Measurements from ENCODE around the gene LMBR1L.
"Not testable (repeated sequence)": the region's sequence is repeated elsewhere in the genome, so short reads cannot be mapped to it uniquely, and the experiment has no call there.

LMBR1L gene, protein sequence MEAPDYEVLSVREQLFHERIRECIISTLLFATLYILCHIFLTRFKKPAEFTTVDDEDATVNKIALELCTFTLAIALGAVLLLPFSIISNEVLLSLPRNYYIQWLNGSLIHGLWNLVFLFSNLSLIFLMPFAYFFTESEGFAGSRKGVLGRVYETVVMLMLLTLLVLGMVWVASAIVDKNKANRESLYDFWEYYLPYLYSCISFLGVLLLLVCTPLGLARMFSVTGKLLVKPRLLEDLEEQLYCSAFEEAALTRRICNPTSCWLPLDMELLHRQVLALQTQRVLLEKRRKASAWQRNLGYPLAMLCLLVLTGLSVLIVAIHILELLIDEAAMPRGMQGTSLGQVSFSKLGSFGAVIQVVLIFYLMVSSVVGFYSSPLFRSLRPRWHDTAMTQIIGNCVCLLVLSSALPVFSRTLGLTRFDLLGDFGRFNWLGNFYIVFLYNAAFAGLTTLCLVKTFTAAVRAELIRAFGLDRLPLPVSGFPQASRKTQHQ

DNA sequence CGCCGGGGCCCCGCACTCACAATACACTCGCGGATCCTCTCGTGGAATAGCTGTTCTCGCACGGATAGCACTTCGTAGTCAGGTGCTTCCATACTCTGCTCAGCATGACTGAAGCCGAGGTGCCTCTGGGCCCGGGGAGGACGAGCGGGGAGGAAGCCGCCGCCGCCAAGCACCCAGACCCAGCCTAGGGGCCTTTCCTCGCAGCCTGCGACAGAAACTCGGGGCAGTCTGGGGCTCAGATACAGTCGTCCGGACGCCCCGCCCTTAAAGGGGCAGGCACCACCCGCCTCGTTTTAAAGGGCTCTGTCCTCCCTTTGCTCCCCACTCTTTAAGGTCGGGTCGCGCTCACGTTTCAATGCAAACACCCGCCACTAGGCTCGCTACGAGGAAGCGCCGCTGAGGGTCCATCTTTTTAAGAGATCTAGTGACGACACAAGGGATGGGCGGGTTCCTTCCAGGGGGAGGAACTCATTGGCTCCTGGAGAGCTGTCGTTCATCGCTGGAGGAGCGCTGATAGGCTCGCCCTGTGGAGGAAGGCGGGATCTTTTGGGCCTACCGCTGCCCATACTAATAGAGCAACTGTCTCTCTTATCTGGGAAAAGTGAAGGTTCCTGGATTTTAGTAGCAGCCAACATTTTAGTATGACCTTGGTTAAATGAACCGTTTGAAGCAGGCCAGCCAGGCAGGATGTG, at the start of gene LMBR1L:
Gene LMBR1L, minus strand, starts transcription at position 384 of the 692 bp plus-strand sequence. Its CDS starts 292 bp downstream, at position 92.
- peak; percentile 93 for DNase-seq

DNA sequence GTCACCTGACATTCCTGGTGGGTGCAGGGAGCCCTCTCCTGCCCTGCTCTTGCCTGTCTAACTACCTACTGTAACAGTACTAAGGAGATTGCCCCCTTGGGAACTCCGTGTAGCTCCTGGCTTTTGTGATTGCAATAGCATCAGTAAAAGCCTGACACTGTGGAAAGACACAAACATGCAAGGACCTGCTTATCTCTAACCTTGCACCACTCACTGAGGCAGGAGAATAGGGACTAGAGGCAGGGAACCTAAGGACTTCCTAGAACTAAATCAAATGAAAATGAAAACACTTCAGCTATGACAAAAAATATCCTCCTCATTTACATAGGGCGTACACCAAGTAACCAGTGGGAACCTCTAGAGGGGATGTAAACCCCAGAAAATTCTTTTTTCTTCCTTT, 49.8 kb upstream of the LMBR1L start:
- no peak for DNase-seq

DNA sequence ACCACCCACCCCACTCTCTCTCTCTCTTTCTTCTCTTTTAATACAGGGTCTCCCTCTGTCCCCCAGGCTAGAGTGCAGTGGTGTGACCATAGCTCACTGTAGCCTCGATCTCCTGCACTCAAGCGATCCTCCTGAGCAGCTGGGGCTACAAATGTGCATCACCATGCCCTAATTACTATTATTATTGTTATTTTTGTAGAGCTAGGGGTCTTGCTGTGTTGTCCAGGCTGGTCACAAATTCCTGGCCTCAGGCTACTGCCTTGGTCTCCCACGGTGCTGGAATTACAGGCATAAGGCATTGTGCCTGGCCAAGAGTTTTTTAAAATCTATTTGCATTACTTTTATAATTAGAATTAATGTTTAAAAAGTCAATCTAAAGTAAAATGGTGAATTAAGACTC, 43.6 kb upstream of the LMBR1L start:
- DNase-seq: no peak

DNA sequence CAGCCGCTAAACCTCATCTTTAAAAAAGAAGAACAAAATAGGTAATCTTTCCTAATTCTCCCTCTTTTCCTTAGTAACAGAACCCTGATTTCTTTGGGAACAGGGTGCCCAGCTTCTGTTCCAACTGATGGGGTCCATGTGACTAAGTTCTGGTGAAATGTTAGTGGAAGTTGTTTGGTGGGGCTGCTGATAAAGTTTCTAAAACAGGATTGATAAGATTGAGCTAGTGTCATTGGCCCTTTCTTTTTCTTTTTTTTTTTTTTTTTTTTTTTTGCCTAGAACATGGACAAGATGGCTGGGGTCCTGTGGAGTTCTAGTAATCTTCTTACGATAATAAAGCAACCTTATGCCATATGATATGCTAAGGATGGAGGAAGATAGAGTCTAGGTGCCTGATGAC, 36.7 kb upstream of the LMBR1L start:
- DNase-seq: no peak

DNA sequence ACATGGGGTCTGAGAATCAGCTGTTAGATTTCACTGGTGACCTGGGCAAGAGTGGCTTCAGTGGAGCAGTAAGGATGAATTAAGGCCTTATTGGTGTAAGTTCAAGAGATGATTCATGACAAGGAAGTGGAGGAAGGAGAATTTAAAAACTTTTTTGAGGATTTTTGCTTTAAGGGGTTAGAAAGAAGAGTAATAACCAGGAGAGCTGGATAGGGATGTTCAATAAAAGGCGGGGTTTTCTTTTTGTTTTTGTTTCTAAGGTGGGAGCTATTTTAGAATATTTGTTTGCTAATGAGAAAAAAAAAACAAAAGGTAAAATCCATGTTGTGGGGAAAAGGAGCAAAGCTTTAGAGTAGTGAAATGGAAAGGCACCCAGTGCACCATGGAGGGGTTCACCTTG, 35.8 kb upstream of the LMBR1L start:
- DNase-seq: no peak

DNA sequence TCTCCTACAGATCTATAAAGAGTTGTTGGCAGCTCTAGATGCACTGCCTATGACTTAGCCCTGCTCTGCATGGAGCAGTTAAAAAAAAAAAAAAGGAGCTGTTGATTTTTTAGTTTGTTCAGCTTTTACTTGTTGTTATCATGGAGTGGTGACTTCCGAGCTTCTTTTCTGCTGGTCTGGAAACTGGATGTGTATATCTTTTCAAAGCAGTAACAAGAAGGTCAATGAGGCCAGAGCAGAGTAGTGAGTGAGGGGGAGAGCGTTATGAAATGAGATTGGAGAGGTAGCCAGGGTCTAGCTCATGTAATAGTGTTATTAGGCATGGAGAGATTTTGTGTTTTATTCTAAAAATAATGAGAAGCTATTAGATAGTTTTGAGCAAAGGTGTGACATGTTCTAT, 33.7 kb upstream of the LMBR1L start:
- no peak for DNase-seq

DNA sequence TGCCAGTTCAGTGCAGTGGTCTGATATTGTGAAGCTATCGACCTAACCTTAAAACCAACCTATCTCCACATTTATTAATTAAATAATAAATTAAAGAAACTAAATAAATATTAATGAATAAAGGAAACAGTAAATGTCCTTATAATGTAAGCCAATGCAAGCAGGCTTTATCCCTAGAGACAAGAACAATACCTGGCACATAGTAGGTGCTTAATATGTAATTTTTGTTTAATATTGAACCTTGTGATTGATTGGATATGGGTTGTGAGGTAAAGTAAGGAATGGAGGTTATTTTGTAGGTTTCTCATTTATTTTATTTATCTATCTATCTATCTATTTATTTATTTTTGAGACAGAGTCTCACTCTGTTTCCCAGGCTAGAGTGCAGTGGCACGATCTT, 28.4 kb upstream of the LMBR1L start:
- DNase-seq: no peak

DNA sequence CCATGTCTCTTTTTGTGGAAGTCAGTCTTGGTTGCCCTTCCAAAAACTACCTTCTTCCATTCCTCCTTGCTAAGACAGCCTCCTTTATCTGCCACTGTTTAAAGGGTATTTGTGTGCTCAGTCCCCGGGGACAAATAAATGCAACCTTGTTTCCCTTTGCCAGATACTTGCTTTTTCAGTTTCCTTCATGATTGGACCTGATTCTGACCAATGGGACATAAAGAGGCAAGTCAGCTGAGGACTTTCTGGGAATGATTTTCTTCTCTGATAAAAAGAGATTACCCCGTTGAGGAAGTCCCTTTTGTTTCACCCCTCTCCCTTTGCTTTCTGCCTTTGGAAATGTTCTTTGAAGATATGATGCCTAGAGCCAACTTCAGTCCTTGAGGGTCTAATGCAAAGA, 27.9 kb upstream of the LMBR1L start:
- DNase-seq: no peak

DNA sequence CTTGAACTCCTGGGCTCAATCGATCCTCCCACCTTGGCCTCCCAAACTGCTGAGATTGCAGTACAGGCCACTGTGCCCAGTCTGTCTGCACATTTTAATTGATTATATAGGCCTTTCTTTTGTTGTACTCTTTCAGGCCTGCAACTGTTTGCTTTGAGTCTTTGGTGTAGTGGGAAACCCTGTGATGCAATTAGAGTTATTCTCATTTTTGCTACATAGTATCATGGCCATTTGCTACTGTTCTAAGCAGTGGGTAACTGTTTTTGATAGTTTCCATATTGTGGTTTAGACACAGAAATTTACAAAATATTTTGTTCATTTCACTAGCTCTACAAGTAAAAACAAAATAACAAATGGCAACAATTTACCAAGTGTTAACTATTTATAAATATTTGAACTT, 26.8 kb upstream of the LMBR1L start:
- no peak for DNase-seq

DNA sequence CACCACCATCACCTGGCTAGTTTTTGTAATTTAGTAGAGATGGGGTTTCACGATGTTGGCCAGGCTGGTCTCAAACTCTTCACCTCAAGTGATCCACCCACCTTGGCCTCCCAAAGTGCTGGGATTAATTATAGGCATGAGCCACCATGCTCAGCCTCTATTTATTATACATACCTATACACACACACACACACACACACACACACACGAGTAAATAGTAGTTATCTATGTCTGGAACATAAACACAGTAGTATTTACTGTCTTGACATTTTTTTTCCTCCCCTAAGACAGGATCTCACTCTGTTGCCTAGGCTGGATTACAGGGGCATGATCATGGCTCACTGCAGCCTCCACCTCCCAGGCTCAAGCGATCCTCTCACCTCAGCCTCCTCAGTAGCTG, 26.4 kb upstream of the LMBR1L start:
- not testable (repeated sequence) for DNase-seq

DNA sequence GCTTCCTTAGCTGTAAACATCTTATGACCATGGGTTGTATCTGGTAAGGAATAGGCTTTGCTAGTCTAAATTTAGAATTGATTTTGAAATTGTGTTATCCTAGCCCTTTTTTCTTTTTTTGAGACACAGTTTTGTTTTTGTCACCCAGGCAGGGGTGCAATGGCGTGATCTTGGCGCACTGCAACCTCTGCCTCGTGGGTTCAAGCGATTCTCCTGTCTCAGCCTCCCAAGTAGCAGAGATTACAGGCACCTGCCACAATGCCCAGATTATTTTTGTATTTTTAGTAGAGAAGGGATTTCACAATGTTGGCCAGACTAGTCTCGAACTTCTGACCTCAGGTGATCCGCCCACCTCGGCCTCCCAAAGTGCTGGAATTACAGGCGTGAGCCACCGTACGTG, 22.9 kb upstream of the LMBR1L start:
- no peak for DNase-seq

DNA sequence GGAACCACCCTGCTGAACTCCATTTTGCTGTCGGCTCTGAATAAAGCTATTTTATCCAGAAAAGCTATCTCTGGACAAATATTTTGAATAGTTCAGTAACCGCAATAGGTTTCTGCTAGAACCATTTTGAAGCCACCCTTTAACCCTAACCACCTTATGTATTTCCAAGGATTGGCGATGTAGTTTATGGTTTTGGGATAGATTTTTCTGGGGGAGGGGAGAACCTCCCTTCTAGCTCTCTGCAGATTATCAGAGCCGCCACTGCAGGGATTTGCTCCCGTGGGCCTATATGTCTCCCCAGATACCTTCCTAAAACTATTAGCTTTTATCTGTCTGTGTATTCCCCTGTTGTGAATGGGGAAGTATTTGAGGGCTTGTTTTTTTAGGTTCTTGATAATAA, 22.4 kb upstream of the LMBR1L start:
- no peak for DNase-seq

DNA sequence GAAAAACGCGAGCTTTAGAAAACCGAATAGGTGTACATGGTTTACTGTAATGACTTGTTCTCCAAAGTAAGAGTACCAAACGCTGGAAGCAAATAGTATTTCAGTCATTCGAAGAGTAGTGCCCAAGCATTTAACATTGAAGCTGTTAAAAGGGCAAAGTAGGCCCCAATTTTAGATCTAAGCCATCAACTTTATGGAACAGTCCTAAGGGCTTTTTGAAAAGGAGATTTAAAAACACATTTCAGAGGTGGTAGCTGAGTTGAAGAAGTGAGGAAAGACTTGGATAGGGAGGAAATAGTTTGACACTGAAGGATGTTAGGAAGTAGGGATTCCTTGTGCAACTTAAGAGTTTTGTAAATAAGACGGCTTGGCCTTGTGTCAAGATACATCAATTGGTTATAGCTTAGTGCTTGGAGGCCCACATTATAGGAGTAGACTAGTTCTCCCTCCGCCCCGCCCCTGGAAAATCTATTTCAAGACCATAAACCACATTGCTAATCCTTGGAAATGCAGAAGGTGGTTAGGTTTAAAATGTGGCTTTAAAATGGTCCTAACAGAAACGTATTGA, 21.3 kb upstream of the LMBR1L start:
- no peak for DNase-seq

DNA sequence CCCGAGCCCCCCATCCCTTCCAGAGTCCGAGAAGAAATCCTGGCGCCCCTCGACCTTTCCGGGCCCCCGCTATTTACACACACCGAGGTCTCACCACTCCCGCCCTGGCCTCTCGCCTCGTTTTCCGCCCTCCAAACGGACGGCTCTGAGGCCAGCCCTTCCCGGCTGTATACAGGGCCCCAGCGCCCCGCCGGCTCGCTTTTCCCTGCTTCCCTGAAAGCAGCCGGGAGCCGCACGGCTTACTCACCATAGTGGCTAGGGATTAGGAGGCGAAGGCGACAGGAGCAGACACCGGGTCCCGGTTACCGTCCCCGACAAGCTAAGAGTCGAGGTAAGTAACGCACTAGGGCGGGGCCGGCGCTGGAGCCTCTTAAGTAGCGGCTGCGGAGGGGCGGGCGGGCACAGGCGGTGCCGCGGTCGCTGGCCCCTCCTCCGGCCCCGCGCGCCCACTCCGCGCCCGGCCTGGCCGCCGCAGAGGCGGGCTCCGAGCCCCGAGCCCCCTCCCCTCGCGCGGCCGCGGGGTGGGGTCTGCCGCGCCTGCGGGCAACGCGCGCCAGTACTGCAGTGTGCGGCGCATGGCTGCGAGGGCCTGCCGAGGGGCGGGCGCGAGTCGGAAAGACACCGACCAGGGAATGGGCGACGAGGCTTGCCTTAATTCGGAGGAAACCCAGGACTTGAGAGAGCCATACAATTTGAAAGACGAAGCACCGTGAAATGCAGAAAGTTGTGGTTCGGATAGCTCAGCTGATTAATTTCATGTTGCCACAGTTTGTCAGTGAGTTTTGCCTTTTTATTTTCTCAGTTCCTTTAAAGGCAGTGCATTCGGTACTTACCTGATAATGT, 20.6 kb upstream of the LMBR1L start, which contains the start of gene TUBA1B:
Gene TUBA1B, minus strand, starts transcription at position 345 of the 843 bp plus-strand sequence. Its CDS starts 95 bp downstream, at position 250.
- DNase-seq: peak; percentile 92

DNA sequence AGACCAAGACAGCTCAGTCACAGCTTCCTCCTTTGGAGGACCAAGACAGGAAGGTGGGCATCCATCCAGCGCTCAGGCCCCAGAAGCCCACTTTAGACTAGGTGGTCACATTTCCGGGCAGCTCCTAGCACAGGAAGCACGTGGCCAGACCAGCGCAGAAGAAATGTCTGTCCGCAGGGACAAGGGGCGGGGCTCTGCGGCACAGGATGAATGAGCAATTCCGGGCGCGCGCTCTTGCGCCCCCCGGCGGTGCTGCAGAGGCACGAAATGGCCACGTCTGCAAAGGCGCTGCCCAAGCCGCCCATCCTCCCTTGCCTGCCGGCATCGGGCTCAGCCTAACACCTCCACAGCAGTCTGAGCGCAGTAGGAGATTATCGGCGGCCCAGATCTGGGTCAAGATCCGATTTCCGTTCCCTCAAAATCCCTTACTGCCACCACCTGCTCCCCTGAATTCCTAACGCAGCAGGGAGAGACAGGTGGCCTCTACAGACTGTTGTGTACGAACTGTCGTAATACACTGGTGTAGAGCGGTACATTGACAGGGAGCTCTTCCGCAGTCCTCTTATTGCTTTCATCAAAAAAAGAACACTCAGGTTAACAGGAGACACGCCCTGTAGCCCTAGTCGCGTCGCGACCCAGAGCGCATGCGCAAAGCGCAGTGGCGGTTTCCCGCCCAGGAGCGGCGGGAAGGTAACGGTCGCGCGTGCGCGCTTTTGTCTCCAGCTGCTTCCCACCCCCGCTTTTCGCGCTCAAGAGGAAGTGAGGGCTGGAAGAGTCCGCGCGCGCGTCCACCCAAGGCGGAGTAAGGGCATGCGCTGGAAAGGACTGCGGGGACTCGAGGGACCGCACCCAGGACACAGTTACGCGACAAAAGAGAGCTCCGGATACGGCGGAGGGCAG, 19.8 kb upstream of the LMBR1L start:
- DNase-seq: peak; percentile 93

DNA sequence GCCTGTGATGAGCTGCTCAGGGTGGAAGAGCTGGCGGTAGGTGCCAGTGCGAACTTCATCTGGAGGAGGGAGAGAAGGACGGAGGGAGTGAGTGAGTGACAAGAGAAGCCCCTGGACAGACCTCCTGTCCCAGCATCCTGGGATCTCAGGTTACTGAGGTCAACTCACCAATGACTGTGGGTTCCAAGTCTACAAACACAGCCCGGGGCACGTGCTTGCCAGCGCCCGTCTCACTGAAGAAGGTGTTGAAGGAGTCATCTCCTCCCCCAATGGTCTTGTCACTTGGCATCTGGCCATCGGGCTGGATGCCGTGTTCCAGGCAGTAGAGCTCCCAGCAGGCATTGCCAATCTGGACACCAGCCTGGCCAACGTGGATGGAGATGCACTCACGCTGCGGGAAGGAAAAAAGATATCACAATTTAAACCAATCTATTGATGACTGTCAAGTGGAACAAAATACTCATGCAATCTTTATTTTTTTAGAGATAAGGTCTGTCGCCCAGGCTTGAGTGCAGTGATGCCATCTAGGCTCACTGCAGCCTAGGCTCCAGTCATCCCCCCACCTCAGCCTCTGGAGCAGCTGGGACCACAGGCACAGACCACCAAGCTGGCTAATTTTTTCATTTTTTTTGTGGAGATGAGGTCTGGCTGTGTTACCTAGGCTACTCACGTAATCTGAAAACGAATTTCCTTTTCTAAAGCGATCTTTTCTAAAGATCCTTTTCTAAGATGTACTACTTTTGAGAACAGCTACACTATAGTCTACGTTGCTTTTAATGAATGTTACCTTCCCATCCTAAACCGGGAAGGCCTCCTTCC, 18.9 kb upstream of the LMBR1L start:
- no peak for DNase-seq

DNA sequence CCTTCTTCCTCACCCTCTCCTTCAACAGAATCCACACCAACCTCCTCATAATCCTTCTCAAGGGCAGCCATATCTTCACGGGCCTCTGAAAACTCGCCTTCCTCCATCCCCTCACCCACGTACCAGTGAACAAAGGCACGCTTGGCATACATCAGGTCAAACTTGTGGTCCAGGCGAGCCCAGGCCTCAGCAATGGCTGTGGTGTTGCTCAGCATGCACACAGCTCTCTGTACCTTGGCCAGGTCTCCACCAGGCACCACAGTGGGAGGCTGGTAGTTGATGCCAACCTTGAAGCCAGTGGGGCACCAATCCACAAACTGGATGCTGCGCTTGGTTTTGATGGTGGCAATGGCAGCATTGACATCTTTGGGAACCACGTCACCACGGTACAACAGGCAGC, 17.3 kb upstream of the LMBR1L start:
- not testable (repeated sequence) for DNase-seq

DNA sequence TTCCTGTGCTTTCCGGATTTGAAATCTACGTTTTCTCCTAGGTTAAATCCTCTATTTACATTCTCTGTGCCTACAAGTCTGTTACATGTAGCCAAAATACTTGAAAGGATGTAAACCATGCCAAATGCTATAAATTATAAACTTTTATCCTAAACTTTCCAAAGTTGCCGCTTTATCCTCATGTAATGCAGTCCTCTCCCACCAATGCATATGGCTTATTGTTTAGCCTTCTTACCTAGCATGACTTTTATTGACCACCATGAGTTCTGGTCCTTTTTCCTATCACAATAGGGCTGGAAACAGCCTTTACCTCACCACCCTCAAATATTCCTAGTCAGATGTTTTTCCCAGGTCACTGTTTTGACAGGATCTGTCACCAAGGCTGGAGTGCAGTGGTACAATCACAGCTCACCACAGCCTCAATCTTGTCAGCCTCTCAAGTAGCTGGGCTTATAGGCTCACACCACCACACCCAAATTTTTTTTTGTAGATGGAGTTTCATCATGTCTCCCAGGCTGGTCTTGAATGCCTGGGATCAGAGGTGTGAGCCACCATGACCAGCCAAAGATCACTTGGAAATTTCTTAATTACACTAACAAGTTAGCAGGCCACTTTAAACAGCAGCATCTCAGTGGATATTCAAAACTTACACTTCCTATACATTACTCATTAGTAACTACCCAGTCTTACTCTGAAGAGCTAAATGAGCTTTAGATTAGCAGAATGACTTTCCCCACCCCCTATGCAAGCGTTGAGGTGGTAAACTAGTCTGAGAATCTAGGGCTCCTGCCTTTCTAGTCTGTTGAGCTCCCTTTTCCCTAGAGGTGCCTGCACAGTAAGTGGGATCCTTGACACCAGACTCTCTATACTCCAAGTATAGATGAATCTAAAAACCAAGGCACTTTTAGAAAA, 16.5 kb upstream of the LMBR1L start:
- DNase-seq: no peak

DNA sequence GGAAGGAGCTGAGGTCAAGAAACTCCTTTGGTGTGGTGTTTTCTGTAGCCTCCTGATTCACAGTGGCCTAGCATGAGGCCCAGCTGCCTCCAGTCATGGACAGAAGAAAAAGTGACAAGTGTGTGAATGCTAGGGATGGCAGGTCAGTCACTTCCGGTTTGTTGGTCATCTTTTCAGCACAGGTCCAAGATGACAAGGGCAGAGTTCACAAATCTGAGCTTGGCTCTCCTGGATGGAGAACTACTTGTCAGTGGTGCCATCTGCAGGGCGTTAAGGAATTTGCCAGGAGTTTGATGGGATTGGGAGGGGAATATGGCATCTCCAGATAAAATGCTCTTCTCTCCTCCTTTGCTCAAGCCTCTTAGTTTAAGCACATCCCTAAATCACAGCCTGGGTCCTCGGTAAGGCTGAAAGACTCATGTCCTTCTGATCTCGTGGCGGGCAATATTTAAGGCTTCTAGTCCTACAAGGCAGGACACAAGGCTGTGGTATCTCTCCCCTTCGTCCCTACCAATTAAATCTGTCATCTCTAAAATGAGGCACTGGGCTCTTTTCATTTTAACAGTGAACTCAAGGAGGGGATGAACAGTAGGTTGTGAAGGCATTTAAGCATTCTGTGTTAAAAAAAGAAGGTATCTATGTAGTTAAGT, 10.5 kb upstream of the LMBR1L start:
- no peak for DNase-seq

All from activated T-cell treated with anti-CD3 and anti-CD28 coated beads, Interleukin-2, amount 50 U/mL, for 1 hour (primary cell).